Ramos (cell line): ENCODE measurements around the gene KANSL1.

Source experiments
- in situ Hi-C: fragments of 300-500 bp; cut with MboI; formaldehyde crosslinking; loops from one replicate; pipeline ENCODE4 v1.14.3; 2022; ENCODE audit warnings: low sequenced_read_pairs; ENCODE audit not compliant: unreplicated experiment

KANSL1 gene

DNA sequence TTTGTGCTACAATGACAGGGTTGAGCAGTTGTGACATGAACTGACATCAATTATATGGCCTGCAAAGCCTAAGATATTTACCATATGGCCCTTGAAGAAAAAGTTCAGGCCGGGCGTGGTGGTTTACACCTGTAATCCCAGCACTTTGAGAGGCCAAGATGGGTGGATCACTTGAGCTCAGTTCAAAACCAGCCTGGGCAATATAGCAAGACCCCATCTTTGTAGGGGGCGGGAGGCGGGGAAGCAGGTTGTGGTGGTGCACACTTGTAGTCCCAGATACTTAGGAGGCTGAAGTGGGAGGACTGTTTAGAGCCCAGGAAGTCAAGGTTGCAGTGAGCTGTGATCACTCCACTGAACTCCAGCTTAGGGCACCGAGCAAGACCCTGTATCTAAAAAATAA is 145.8 kb downstream of the KANSL1 start:
- in situ Hi-C loops = loop anchor here (25.0 kb wide), 1 partner anchor 165 kb away; no protein-coding TSS in a partner anchor

DNA sequence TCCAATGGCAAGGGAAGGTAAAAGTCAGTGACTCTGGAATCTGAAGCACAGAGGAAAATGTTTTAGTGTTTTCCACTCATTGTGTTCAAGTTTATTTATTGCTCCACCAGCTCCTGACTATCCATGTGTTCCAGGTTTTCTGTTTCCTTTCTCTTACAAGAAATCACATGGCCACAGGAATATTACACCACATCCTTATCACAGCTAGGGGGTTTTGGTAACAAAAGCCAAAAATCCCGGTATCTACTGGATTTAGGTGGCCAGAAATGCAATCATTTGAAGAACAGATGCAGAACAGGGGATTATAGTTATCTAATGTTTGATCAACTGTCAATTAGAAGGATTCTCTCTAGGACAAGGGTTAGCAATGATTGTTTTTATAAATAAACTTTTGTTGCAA is 146.3 kb downstream of the KANSL1 start:
- in situ Hi-C loops = loop anchor here (25.0 kb wide), 1 partner anchor 165 kb away; no protein-coding TSS in a partner anchor

- in situ Hi-C loops = loop anchor here (25.0 kb wide), 1 partner anchor 167 kb away; no protein-coding TSS in a partner anchor
Observed at GRCh38 chr17:46045639-46046038, 147.6 kb downstream of the KANSL1 start.

DNA sequence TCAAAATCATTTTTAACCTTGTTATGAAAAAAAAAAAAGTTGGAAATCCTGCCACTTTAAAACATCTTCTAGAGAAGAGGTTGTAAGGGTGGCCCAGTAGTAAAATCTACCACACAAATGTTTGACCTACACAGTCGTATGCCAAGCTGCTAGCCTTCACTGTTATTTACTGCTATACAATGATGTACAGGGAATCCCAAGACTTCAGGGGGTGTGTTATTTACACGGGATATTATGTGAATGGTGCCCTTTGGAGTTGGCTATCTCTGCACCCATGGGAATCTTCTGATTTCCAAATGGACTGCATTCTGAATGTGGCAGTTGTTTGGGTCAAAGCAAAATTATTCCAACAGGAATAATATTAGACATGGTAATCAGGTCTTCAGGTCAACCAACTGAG is 148.2 kb downstream of the KANSL1 start:
- in situ Hi-C loops = loop anchor here (25.0 kb wide), 1 partner anchor 167 kb away; no protein-coding TSS in a partner anchor

DNA sequence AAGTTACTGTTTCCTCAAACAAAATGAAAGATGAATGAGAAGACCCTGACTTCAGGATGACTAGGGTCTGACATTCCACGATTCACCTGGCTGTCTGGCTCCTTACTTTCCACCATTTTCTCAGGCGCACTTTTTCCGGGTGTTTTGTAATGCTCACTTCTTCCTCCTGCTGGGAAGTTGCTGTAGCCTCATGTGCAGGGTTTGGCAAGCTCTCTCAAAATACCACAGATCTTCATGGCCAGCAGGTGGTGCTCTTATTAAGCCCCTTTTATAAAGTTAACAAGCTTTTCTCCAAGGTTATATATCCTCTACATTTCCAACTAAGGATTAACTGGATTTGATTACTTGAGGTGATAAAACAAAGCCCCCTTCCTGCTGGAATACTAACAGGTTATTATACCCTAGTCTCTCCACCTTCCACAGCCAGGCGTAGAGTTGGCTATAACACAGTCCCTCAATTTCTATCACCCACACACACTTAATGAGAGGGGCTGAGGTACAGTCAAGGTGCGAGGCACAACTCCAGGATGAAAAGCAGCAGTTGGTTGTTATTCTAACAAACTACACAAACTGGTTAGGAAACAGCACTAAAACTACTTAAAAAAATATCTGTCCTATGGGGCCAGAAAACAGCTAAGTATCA is 148.8 kb downstream of the KANSL1 start:
- in situ Hi-C loops = loop anchor here (25.0 kb wide), 1 partner anchor 168 kb away; no protein-coding TSS in a partner anchor

- in situ Hi-C loops = loop anchor here (25.0 kb wide), 1 partner anchor 169 kb away; no protein-coding TSS in a partner anchor
Observed at GRCh38 chr17:46043606-46044005, 149.6 kb downstream of the KANSL1 start.

DNA sequence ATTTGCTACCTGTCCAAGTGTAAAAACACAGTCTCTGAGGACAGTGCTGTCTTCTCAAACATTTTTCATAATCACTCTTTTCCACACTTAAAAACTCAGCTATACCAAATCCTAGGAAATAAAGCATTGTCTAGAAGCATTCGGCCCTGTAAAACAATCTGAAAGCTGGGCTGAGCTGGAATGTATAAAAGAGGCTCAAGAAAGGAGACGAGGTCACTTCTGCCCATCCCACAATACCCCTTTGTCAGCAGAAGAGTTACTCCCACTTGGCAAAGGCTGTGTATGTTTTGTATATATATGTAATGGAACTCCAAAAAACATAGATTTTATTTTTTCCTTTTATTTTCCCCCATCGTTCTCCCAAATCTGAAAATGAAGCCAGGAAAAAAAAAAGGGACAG is 150.3 kb downstream of the KANSL1 start:
- in situ Hi-C loops = loop anchor here (25.0 kb wide), 1 partner anchor 169 kb away; no protein-coding TSS in a partner anchor

- in situ Hi-C loops = loop anchor here (25.0 kb wide), 1 partner anchor 170 kb away; no protein-coding TSS in a partner anchor
Observed at GRCh38 chr17:46042246-46042645, 151.0 kb downstream of the KANSL1 start.

DNA sequence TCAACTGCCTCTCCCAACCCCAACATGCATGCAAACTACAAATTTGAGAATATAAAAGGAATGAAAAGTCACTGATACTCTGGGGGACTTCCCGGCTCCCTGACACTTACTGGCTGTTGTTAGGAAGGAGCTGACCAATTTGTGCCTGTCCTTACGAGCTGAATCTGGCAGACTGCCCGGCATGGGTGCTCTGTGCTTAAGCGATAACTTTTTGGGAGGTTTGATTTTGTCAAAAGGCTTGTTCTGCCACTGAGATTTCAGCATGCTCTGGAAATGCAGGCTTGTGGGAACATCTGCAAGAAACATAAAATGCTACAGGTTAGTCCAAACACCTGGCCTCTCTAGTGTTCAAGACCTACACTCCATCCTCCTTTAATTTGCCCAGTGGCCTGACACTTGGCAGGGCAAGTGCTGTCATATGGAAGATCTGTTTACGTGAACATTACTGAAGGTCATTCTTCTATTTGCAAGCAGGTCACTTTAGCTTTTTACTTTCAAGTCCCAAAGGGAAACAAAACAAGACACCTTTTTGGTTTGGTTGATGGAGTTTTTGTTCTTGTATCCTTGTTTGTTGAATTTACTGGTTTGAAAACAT is 153.5 kb downstream of the KANSL1 start:
- in situ Hi-C loops = loop anchor here (25.0 kb wide), 1 partner anchor 173 kb away; no protein-coding TSS in a partner anchor

DNA sequence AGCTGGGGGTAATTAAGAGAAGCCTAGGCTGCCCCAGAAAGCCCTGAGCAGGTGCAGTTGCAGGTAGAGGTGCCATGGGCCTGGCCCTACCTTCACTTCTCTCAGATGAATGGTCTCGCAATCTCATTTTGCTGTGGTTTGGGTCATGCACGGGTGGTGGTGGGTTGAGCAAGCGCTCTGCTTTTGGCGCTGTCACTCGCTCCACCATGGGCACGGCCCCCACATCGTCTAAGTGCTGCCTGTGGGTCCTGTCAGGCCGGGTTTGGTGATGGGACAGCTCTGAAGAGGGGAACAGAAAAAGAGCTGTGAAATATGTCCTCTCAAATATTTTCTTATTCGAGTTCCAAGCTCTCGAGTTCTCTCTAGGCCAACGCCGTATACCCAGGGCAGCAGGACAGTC is 154.3 kb downstream of the KANSL1 start:
- in situ Hi-C loops = loop anchor here (25.0 kb wide), 1 partner anchor 173 kb away; no protein-coding TSS in a partner anchor

DNA sequence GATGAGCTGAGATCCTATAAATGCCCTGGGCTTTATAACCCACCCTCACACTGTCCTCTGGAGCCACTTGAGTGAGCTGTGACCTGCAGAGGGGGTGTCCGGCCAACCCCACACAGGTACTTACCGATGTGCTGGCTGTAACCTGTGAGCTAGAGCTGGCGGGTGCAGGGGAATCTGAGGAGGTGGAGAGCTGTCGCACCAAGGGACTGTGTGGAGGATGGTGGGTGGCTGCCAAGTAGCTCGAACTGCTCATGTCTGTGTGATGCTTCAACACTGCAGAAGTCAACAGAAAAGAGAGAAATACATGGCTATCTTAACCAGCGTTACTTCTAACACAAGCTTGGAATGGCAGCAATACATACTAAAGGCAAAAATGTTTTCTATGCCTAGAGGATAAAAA is 154.8 kb downstream of the KANSL1 start:
- in situ Hi-C loops = loop anchor here (25.0 kb wide), 1 partner anchor 174 kb away; no protein-coding TSS in a partner anchor

GRCh38 chr17:46037722-46038255 is 155.4 kb downstream of the KANSL1 start:
- in situ Hi-C loops = loop anchor here (25.0 kb wide), 1 partner anchor 175 kb away; no protein-coding TSS in a partner anchor

DNA sequence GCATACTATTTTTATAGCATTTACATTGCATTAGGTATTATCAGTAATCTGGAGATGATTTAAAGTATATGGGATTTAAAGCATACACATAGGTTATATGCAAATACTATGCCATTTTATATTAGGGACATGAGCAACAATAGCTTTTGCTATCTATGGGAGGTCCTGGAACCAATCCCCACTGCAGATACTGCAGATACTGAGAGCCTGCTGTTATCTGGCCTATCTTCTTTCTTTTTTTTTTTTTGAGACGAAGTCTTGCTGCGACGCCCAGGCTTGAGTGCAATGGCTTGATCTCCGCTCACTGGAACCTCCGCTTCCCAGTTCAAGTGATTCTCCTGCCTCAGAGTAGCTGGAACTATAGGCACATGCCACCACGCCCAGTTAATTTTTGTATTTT is 156.7 kb downstream of the KANSL1 start:
- in situ Hi-C loops = loop anchor here (25.0 kb wide), 1 partner anchor 176 kb away; no protein-coding TSS in a partner anchor

DNA sequence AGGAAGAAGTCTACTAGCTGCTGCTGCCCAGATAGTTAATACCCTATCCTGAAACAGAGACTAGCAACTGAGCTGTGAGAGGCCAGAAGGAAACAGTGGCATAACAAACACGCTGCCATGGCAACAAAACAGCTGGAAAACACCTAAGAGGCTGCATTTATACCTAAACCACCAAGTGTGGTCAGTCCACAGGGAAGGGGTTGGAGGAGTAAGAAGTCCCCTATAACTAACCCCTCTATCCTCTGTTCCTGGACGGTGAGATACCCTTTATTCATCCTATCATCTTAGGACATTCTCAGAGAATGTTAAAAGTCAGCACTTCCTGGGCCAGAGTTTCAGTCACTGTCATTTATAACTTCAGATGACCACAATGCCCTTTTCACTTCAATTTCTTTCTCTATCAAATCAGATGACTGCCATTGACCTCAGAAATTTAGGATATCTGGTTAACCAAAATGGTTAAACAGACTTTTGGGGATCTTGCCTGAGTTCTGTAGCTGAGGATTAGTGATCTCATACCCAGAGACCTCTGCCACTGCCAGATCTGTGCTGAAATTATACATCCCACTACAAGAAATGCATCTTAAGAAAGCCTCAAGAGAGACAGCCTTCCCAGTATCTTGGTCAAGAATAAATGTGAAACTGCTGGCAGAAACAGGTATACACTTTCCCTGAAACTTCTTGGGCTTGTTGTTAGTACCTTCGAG is 158.0 kb downstream of the KANSL1 start:
- in situ Hi-C loops = loop anchor here (25.0 kb wide), 1 partner anchor 177 kb away; no protein-coding TSS in a partner anchor

DNA sequence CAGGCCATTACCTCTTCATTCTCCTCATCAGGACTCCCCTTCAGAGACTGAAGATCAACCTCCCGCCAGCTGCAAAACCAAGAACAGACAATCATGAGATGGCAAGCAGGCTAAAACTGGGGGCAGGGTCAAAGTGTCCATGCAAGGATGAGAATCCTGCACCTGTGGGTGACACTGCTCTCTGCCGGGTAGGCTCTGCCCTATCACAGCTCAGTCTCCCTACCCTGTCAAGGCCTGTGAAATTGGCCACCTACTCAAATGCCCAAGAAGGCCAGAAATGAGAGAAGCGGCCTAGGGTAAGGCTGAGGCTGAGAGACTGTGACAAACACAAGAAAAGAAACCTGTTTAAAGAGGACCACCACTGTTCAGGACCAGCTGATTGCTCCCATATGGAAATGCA is 159.8 kb downstream of the KANSL1 start:
- in situ Hi-C loops = loop anchor here (25.0 kb wide), 1 partner anchor 179 kb away; no protein-coding TSS in a partner anchor

DNA sequence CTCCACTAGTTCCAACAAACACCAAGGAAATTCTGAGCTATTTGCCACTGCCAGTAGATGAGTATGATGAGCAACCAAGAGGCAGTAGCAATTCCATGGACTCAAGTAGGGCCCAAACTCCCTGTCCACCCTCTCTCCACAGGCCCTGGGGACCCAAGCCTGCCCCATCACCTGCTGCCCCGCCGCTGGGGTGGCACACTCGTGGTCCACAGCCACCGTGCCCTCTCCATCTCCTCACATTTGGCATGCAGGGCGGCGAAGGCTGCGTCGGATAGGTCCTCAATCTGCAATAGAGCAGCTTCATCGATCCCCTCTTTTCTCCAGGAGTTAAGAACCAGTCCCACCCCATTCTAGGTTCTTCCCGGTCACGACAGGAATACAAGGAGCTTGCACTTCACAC is 160.3 kb downstream of the KANSL1 start:
- in situ Hi-C loops = loop anchor here (25.0 kb wide), 1 partner anchor 179 kb away; no protein-coding TSS in a partner anchor

DNA sequence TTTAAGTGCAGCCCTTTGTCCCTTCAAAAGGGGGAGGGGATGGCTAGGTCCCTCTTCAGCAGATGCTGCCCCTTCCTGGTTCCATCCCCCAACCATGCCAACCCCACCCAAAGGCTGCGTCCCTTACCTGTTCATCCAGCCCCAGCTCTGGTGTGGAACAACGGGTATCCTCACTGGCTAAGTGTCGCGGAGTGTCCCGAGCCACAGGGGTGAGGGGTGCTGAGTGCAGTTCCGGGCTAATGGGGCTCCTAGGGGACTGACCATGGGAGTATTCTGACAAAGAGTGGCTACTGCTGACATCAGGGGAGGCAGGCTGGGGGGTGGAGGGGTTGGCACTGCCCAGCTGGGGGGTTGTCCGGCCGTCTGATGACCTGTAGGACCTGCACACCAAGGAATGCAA is 161.3 kb downstream of the KANSL1 start:
- in situ Hi-C loops = loop anchor here (25.0 kb wide), 1 partner anchor 180 kb away; no protein-coding TSS in a partner anchor

GRCh38 chr17:46031440-46031839 is 161.8 kb downstream of the KANSL1 start:
- in situ Hi-C loops = loop anchor here (25.0 kb wide), 1 partner anchor 181 kb away; no protein-coding TSS in a partner anchor

- in situ Hi-C loops = loop anchor here (25.0 kb wide), 1 partner anchor 182 kb away; no protein-coding TSS in a partner anchor
Observed at GRCh38 chr17:46030752-46031151, 162.5 kb downstream of the KANSL1 start.

DNA sequence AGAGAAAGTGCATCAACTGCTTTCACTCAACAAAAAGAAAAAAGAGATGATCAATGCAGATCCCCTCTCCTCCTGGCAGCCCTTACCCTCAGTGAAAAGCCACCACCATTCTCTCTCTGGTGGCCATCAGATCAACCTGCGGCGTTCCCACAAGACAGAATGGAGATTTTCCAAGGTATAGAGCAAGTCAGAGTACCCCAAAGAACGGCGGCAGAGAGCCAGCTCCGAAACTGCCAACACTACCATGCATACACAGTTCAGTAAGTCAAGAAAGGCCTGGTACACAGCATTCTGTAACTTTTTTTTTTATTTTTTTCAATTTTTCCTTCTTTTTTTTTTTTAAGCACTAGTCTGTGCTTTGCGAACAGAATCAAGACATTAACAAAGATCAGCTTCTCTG is 163.6 kb downstream of the KANSL1 start:
- in situ Hi-C loops = loop anchor here (25.0 kb wide), 1 partner anchor 183 kb away; no protein-coding TSS in a partner anchor
